HepG2 (cell line): ENCODE data around the gene SLC16A11. TPM values are rescaled to one million over a fixed set of nuclear protein-coding genes. Genes with fewer than 3 reads are reported as not detected.
A peak's percentile ranks its signal among the peaks of the same experiment; 100 is the strongest.
"Not testable (repeated sequence)": the region's sequence is repeated elsewhere in the genome, so short reads cannot be mapped to it uniquely, and the experiment has no call there.

Experiments
- CREM ChIP-seq, 2 experiments: sonication (generic) in 1 of 2; formaldehyde crosslinking in 1 of 2; IDR thresholded peaks; 2 replicates each; pipeline versions ENCODE4 v1.4.0 to v1.6.1; 2016 to 2020; ENCODE audit warnings: antibody characterized with exemption in 1 of 2, mild to moderate bottlenecking in 1 of 2, missing genetic modification reagents in 1 of 2
- ESRRA ChIP-seq: sonication (generic); formaldehyde crosslinking; IDR thresholded peaks from 2 replicates; pipeline ENCODE4 v1.5.1; 2020; ENCODE audit warnings: mild to moderate bottlenecking, low read depth, missing genetic modification reagents
- FOXP1 ChIP-seq, 2 experiments: fragments of 450-650 bp in 1 of 2; IDR thresholded peaks; 2 replicates each; pipeline ENCODE4 v1.6.1; 2017 to 2018; ENCODE audit warnings: antibody characterized with exemption in 1 of 2
- ISL2 ChIP-seq: sonication (generic); formaldehyde crosslinking; IDR thresholded peaks from 2 replicates; pipeline ENCODE4 v1.5.0; 2020; ENCODE audit warnings: missing genetic modification reagents
- KAT8 ChIP-seq: IDR thresholded peaks from 2 replicates; pipeline ENCODE4 v1.6.1; 2016; ENCODE audit warnings: missing genetic modification reagents, missing compliant biosample characterization
- KMT2A ChIP-seq: sonication (generic); formaldehyde crosslinking; IDR thresholded peaks from 2 replicates; pipeline ENCODE4 v1.4.0; 2020; ENCODE audit warnings: missing genetic modification reagents
- MED1 ChIP-seq: sonication (generic); formaldehyde crosslinking; IDR thresholded peaks from 2 replicates; pipeline ENCODE4 v1.4.0; 2020; ENCODE audit warnings: missing genetic modification reagents
- MEIS1 ChIP-seq: sonication (generic); formaldehyde crosslinking; IDR thresholded peaks from 2 replicates; pipeline ENCODE4 v1.9.0; 2021; ENCODE audit warnings: mild to moderate bottlenecking, missing genetic modification reagents, moderate library complexity, borderline replicate concordance
- MIER3 ChIP-seq: IDR thresholded peaks from 2 replicates; pipeline ENCODE4 v1.6.1; 2016; ENCODE audit warnings: missing compliant biosample characterization, borderline replicate concordance
- MTA1 ChIP-seq: sonication (generic); formaldehyde crosslinking; IDR thresholded peaks from 2 replicates; pipeline ENCODE4 v1.4.0; 2020; ENCODE audit warnings: missing genetic modification reagents, mild to moderate bottlenecking, borderline replicate concordance
- MYC ChIP-seq: sonication (generic); formaldehyde crosslinking; IDR thresholded peaks from 2 replicates; pipeline ENCODE4 v1.9.0; 2021; ENCODE audit warnings: missing genetic modification reagents, borderline replicate concordance
- PITX1 ChIP-seq: sonication (generic); formaldehyde crosslinking; IDR thresholded peaks from 2 replicates; pipeline ENCODE4 v1.5.1; 2020; ENCODE audit warnings: mild to moderate bottlenecking, missing genetic modification reagents
- POLR2G ChIP-seq: fragments of 200-400 bp; formaldehyde crosslinking; IDR thresholded peaks from 2 replicates; pipeline ENCODE4 v1.6.1; 2018; ENCODE audit warnings: mild to moderate bottlenecking, low read depth, low read length, moderate library complexity
- RARA ChIP-seq: IDR thresholded peaks from 2 replicates; pipeline ENCODE4 v1.6.1; 2016; ENCODE audit warnings: missing genetic modification reagents, missing compliant biosample characterization
- SALL1 ChIP-seq: sonication (generic); formaldehyde crosslinking; IDR thresholded peaks from 2 replicates; pipeline ENCODE4 v1.8.0; 2022; ENCODE audit warnings: mild to moderate bottlenecking, missing genetic modification reagents
- TAF1 ChIP-seq: sonication (generic); formaldehyde crosslinking; IDR thresholded peaks from 2 replicates; pipeline ENCODE4 v1.4.0; 2020; ENCODE audit warnings: missing genetic modification reagents
- ZBTB3 ChIP-seq: sonication (generic); formaldehyde crosslinking; IDR thresholded peaks from 2 replicates; pipeline ENCODE4 v1.4.0; 2020; ENCODE audit warnings: low read depth, mild to moderate bottlenecking, moderate library complexity, missing genetic modification reagents, borderline replicate concordance
- ZFX ChIP-seq: sonication (generic); formaldehyde crosslinking; IDR thresholded peaks from 2 replicates; pipeline ENCODE4 v1.4.0; 2020; ENCODE audit warnings: mild to moderate bottlenecking, low read depth, missing genetic modification reagents, moderate library complexity
- ZMAT3 ChIP-seq: sonication (generic); formaldehyde crosslinking; conservative IDR thresholded peaks from 2 replicates; pipeline ENCODE4 v1.7.0; 2021; ENCODE audit warnings: missing genetic modification reagents
- ZNF276 ChIP-seq: sonication (generic); formaldehyde crosslinking; IDR thresholded peaks from 2 replicates; pipeline ENCODE4 v1.4.0; 2020; ENCODE audit warnings: mild to moderate bottlenecking, low read depth, missing genetic modification reagents
- ZNF652 ChIP-seq: IDR thresholded peaks from 2 replicates; pipeline ENCODE4 v1.6.1; 2016; ENCODE audit warnings: low read depth, borderline replicate concordance
- ZNF788 ChIP-seq: sonication (generic); formaldehyde crosslinking; IDR thresholded peaks from 2 replicates; pipeline ENCODE4 v1.5.0; 2020; ENCODE audit warnings: mild to moderate bottlenecking, missing genetic modification reagents, borderline replicate concordance
- polyA plus RNA-seq, 8 experiments: library from polyadenylated mRNA; depleted of rRNA in 3 of 8; stranded (reverse) in 7 of 8; unstranded in 1 of 8; fragments of >200 nt; fragmentation: Illumina TruSeq in 4 of 8; extraction: Trizol in 4 of 8; gene quantifications; 2 replicates each; pipeline versions ENCODE4 v1.2.1 to v1.2.3, GENCODE V29; 2011 to 2016; ENCODE audit warnings: low read depth in 4 of 8, missing spikeins in 1 of 8, mixed read lengths in 1 of 8; ENCODE audit not compliant: insufficient read depth in 1 of 8
- total RNA-seq, 5 experiments: library from RNA; depleted of rRNA; stranded (reverse); fragments of >200 nt; fragmentation: Illumina TruSeq; extraction: Trizol; gene quantifications; 2 replicates each; pipeline ENCODE4 v1.2.3, GENCODE V29; 2016; ENCODE audit warnings: low read depth in 1 of 5
- TF ChIP-seq, protein P1 (sequence below): sonication (generic); formaldehyde crosslinking; IDR thresholded peaks from 2 replicates; pipeline ENCODE4 v1.4.0; 2020; ENCODE audit warnings: missing genetic modification reagents

The SLC16A11 gene
- total and polyA plus RNA-seq, 2 of the 13 experiments (the other 11 are each of a cell fraction or from before 2014, with no cell fraction given), result not detected

GRCh38 chr17:7088442-7088841, 44.5 kb upstream of the SLC16A11 start (continued):
- peak; percentile 44; the same call in 1 of the 2 replicates for TF ChIP-seq CREM (IDR thresholded peaks at IDR 0.05)
- not testable (repeated sequence) for TF ChIP-seq CREM (CRISPR knock-in tag; IDR thresholded peaks at IDR 0.05); FOXP1 (IDR thresholded peaks at IDR 0.05)
- TF ChIP-seq ESRRA (CRISPR knock-in tag), result peak; percentile 49; the same call in 1 of the 2 replicates
- TF ChIP-seq MED1 (CRISPR knock-in tag), result peak; percentile 74
- TF ChIP-seq MTA1 (CRISPR knock-in tag), result peak; percentile 30; the same call in 1 of the 2 replicates
- 0 out of 2 replicates have a peak, but pooled peaks have one; percentile 24 for TF ChIP-seq ZMAT3 (CRISPR knock-in tag)
- TF ChIP-seq ZNF276 (CRISPR knock-in tag), result 0 out of 2 replicates have a peak, but pooled peaks have one; percentile 57
- TF ChIP-seq KMT2A (CRISPR knock-in tag), result 0 out of 2 replicates have a peak, but pooled peaks have one; percentile 30
- peak; percentile 39; the same call in 1 of the 2 replicates for TF ChIP-seq ZFX (CRISPR knock-in tag)
- TF ChIP-seq ZNF652 (CRISPR knock-in tag), result peak; percentile 53; the same call in 1 of the 2 replicates
- peak; percentile 47; the same call in 1 of the 2 replicates for TF ChIP-seq POLR2G
- TF ChIP-seq MIER3 (CRISPR knock-in tag), result 0 out of 2 replicates have a peak, but pooled peaks have one; percentile 33
- TF ChIP-seq ISL2 (CRISPR knock-in tag), result peak; percentile 47; the same call in 1 of the 2 replicates
- peak; percentile 54 for TF ChIP-seq RARA
- peak; percentile 100 for TF ChIP-seq PITX1 (CRISPR knock-in tag)
- TF ChIP-seq MYC (CRISPR knock-in tag), result peak; percentile 58
- 0 out of 2 replicates have a peak, but pooled peaks have one; percentile 31 for TF ChIP-seq MEIS1 (CRISPR knock-in tag)
- TF ChIP-seq TAF1 (CRISPR knock-in tag), result peak; percentile 47; the same call in 1 of the 2 replicates
- TF ChIP-seq KAT8 (CRISPR knock-in tag), result 0 out of 2 replicates have a peak, but pooled peaks have one; percentile 43
- 0 out of 2 replicates have a peak, but pooled peaks have one; percentile 50 for TF ChIP-seq ZNF788 (CRISPR knock-in tag)
- TF ChIP-seq SALL1 (CRISPR knock-in tag), result peak; percentile 68
- peak; percentile 51 for TF ChIP-seq FOXP1 (CRISPR knock-in tag; IDR thresholded peaks at IDR 0.05)
- TF ChIP-seq ZBTB3 (CRISPR knock-in tag), result 0 out of 2 replicates have a peak, but pooled peaks have one; percentile 33
- TF ChIP-seq, protein P1, sequence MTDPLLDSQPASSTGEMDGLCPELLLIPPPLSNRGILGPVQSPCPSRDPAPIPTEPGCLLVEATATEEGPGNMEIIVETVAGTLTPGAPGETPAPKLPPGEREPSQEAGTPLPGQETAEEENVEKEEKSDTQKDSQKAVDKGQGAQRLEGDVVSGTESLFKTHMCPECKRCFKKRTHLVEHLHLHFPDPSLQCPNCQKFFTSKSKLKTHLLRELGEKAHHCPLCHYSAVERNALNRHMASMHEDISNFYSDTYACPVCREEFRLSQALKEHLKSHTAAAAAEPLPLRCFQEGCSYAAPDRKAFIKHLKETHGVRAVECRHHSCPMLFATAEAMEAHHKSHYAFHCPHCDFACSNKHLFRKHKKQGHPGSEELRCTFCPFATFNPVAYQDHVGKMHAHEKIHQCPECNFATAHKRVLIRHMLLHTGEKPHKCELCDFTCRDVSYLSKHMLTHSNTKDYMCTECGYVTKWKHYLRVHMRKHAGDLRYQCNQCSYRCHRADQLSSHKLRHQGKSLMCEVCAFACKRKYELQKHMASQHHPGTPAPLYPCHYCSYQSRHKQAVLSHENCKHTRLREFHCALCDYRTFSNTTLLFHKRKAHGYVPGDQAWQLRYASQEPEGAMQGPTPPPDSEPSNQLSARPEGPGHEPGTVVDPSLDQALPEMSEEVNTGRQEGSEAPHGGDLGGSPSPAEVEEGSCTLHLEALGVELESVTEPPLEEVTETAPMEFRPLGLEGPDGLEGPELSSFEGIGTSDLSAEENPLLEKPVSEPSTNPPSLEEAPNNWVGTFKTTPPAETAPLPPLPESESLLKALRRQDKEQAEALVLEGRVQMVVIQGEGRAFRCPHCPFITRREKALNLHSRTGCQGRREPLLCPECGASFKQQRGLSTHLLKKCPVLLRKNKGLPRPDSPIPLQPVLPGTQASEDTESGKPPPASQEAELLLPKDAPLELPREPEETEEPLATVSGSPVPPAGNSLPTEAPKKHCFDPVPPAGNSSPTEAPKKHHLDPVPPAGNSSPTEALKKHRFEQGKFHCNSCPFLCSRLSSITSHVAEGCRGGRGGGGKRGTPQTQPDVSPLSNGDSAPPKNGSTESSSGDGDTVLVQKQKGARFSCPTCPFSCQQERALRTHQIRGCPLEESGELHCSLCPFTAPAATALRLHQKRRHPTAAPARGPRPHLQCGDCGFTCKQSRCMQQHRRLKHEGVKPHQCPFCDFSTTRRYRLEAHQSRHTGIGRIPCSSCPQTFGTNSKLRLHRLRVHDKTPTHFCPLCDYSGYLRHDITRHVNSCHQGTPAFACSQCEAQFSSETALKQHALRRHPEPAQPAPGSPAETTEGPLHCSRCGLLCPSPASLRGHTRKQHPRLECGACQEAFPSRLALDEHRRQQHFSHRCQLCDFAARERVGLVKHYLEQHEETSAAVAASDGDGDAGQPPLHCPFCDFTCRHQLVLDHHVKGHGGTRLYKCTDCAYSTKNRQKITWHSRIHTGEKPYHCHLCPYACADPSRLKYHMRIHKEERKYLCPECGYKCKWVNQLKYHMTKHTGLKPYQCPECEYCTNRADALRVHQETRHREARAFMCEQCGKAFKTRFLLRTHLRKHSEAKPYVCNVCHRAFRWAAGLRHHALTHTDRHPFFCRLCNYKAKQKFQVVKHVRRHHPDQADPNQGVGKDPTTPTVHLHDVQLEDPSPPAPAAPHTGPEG (CRISPR knock-in tag), result peak; percentile 87
